Liver (tissue), 9 donors: ENCODE data around the gene MAT2A. TPM values are rescaled to one million over a fixed set of nuclear protein-coding genes. Genes with fewer than 3 reads are reported as not detected.

Source experiments
- DNase-seq: peaks from one replicate; pipeline ENCODE4 v3.0.0-alpha.2; 2017; ENCODE audit warnings: low spot score
- H3K27ac ChIP-seq, 2 donors: one replicate each; pipeline ENCODE4 v1.7.0; 2013; ENCODE audit warnings: inconsistent platforms in 2 of 2, low read length in 2 of 2, control low read depth in 1 of 2, low read depth in 1 of 2, mild to moderate bottlenecking in 1 of 2
- H3K27me3 ChIP-seq, 4 donors: one replicate each; pipeline versions ENCODE4 v1.6.1 to v1.7.0; 2013; ENCODE audit warnings: low read length in 3 of 4, inconsistent platforms in 1 of 4, mild to moderate bottlenecking in 1 of 4, moderate library complexity in 1 of 4; ENCODE audit not compliant: control insufficient read depth in 4 of 4, insufficient read depth in 4 of 4
- H3K36me3 ChIP-seq, 4 donors: one replicate each; pipeline versions ENCODE4 v1.6.1 to v1.7.0; 2013; ENCODE audit warnings: low read length in 3 of 4, mild to moderate bottlenecking in 3 of 4, low read depth in 1 of 4, moderate library complexity in 1 of 4; ENCODE audit not compliant: control insufficient read depth in 4 of 4, insufficient read depth in 3 of 4
- H3K4me1 ChIP-seq, 4 donors: one replicate each; pipeline versions ENCODE4 v1.6.1 to v1.7.0; 2013; ENCODE audit warnings: low read length in 3 of 4, mild to moderate bottlenecking in 3 of 4, moderate library complexity in 1 of 4; ENCODE audit not compliant: control insufficient read depth in 4 of 4, insufficient read depth in 4 of 4
- H3K4me3 ChIP-seq, 3 donors: one replicate each; pipeline versions ENCODE4 v1.6.1 to v1.7.0; 2013; ENCODE audit warnings: low read length in 3 of 3, control low read depth in 1 of 3, low read depth in 1 of 3, mild to moderate bottlenecking in 1 of 3
- H3K9ac ChIP-seq, 2 donors: one replicate each; pipeline ENCODE4 v1.7.0; 2013; ENCODE audit warnings: low read length in 2 of 2, mild to moderate bottlenecking in 2 of 2, moderate library complexity in 2 of 2, control low read depth in 1 of 2, low read depth in 1 of 2
- H3K9me3 ChIP-seq, 4 donors: one replicate each; pipeline versions ENCODE4 v1.6.1 to v1.7.0; 2013; ENCODE audit warnings: low read length in 3 of 4; ENCODE audit not compliant: control insufficient read depth in 4 of 4
- ATF3 ChIP-seq: IDR thresholded peaks from 2 replicates; pipeline ENCODE4 v1.6.1; 2016; ENCODE audit warnings: antibody characterized with exemption
- FOXA1 ChIP-seq: IDR thresholded peaks from 2 replicates; pipeline ENCODE4 v1.6.1; 2016; ENCODE audit warnings: antibody characterized with exemption
- FOXA2 ChIP-seq: IDR thresholded peaks from 2 replicates; pipeline ENCODE4 v1.6.1; 2016; ENCODE audit warnings: antibody characterized with exemption
- GABPA ChIP-seq, 2 donors: IDR thresholded peaks in 1 of 2; conservative IDR thresholded peaks in 1 of 2; 2 replicates each; pipeline ENCODE4 v1.6.1; 2016; ENCODE audit warnings: antibody characterized with exemption in 2 of 2, mild to moderate bottlenecking in 1 of 2, moderate library complexity in 1 of 2
- HNF4A ChIP-seq, 2 donors: conservative IDR thresholded peaks; 2 replicates each; pipeline ENCODE4 v1.6.1; 2016; ENCODE audit warnings: antibody characterized with exemption in 2 of 2, mild to moderate bottlenecking in 2 of 2
- HNF4G ChIP-seq: IDR thresholded peaks from 2 replicates; pipeline ENCODE4 v1.6.1; 2016; ENCODE audit warnings: antibody characterized with exemption
- JUND ChIP-seq, 2 donors: IDR thresholded peaks; 2 replicates each; pipeline ENCODE4 v1.6.1; 2016; ENCODE audit warnings: antibody characterized with exemption in 2 of 2
- MAX ChIP-seq: IDR thresholded peaks from 2 replicates; pipeline ENCODE4 v1.6.1; 2016; ENCODE audit warnings: antibody characterized with exemption
- NR2F2 ChIP-seq: IDR thresholded peaks from 2 replicates; pipeline ENCODE4 v1.6.1; 2016; ENCODE audit warnings: antibody characterized with exemption
- RAD21 ChIP-seq, 2 donors: IDR thresholded peaks; 2 replicates each; pipeline ENCODE4 v1.6.1; 2016; ENCODE audit warnings: antibody characterized with exemption in 2 of 2, mild to moderate bottlenecking in 2 of 2
- RXRA ChIP-seq, 2 donors: IDR thresholded peaks; 2 replicates each; pipeline ENCODE4 v1.6.1; 2017 to 2018; ENCODE audit warnings: antibody characterized with exemption in 2 of 2, mild to moderate bottlenecking in 1 of 2
- SP1 ChIP-seq: IDR thresholded peaks from 2 replicates; pipeline ENCODE4 v1.6.1; 2018; ENCODE audit warnings: antibody characterized with exemption, mild to moderate bottlenecking
- YY1 ChIP-seq: IDR thresholded peaks from 2 replicates; pipeline ENCODE4 v1.6.1; 2016; ENCODE audit warnings: antibody characterized with exemption, mild to moderate bottlenecking
- WGBS: extraction: QIAGEN DNeasy Blood & Tissue Kit; methylation state at CpG from one replicate; pipeline ENCODE4 v1.1.7; 2013; 5-methylcytosine and 5-hydroxymethylcytosine counted together
- polyA plus RNA-seq, 2 donors: library from polyadenylated mRNA; stranded (reverse) in 1 of 2; unstranded in 1 of 2; fragments of 200-250 nt in 1 of 2; fragments of >200 nt in 1 of 2; fragmentation: Nextera tagmentation in 1 of 2; extraction: Ambion mirVana in 1 of 2; gene quantifications; one replicate each; pipeline versions ENCODE4 v1.2.1 to v1.2.3, GENCODE V29; 2013 to 2015
- total RNA-seq, 2 donors: library from RNA; depleted of rRNA; stranded (reverse); fragments of >200 nt; gene quantifications; one replicate each; pipeline ENCODE4 v1.2.3, GENCODE V29; 2014
- TF ChIP-seq, protein P1 (sequence below): IDR thresholded peaks from 2 replicates; pipeline ENCODE4 v1.6.1; 2016; ENCODE audit warnings: antibody characterized with exemption
- TF ChIP-seq, protein P2 (sequence below): fragments of 150-350 bp; IDR thresholded peaks from 2 replicates; pipeline ENCODE4 v1.5.1; 2017; ENCODE audit warnings: improper control_type of control experiment, low read depth, low read length; ENCODE audit not compliant: missing input control
- donor health status: healthy.
- donor health status: healthy.
- donor health status: healthy.
- donor health status: healthy.
- donor health status: healthy.

MAT2A gene
- total and polyA plus RNA-seq, 4 donors, result 48.3 to 104 (median 79.9) TPM

GRCh38 chr2:85577386-85578242 lies 38.6 kb downstream of the MAT2A start, which contains the start of gene VAMP8:
Gene VAMP8 (plus strand): TSS chr2:85577586. CDS start chr2:85577647, 61 bp downstream.
- peaks cover 5 to 22% (median 13%) of the 10 kb centered on the region in 4 donors for H3K4me1 ChIP-seq
- no peaks in the 10 kb centered on the region for H3K27me3 ChIP-seq
- no peaks in the 10 kb centered on the region for H3K9me3 ChIP-seq
- 6% methylated on average over 19 of the region's 19 CpGs for WGBS
- TF ChIP-seq, protein P1, sequence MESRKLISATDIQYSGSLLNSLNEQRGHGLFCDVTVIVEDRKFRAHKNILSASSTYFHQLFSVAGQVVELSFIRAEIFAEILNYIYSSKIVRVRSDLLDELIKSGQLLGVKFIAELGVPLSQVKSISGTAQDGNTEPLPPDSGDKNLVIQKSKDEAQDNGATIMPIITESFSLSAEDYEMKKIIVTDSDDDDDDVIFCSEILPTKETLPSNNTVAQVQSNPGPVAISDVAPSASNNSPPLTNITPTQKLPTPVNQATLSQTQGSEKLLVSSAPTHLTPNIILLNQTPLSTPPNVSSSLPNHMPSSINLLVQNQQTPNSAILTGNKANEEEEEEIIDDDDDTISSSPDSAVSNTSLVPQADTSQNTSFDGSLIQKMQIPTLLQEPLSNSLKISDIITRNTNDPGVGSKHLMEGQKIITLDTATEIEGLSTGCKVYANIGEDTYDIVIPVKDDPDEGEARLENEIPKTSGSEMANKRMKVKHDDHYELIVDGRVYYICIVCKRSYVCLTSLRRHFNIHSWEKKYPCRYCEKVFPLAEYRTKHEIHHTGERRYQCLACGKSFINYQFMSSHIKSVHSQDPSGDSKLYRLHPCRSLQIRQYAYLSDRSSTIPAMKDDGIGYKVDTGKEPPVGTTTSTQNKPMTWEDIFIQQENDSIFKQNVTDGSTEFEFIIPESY, result no peak
- TF ChIP-seq ATF3 (no peak), RXRA (IDR thresholded peaks at IDR 0.05) (peak in 1 of 2 donors; percentile 4), HNF4A (conservative IDR thresholded peaks at IDR 0.05) (peak in 1 of 2 donors; percentile 15), SP1 (no peak), NR2F2 (no peak), GABPA (IDR thresholded peaks at IDR 0.05 in 1 of 2, conservative IDR thresholded peaks at IDR 0.05 in 1 of 2) (no peak), YY1 (peak; percentile 37), RAD21 (IDR thresholded peaks at IDR 0.05) (peak in 1 of 2 donors; percentile 17)
- H3K4me3 ChIP-seq, result peak within 1 kb of the TSS; percentile 70 to 89 (median 87)
- H3K36me3 ChIP-seq, result peaks cover 0 to 7% (median 2%) of the 10 kb centered on the region in 4 donors
- peak within 1 kb of the TSS; percentile 87 to 91 for H3K27ac ChIP-seq
- peak within 1 kb of the TSS; percentile 92 to 94 for H3K9ac ChIP-seq
- DNase-seq, result peak; percentile 61

DNA sequence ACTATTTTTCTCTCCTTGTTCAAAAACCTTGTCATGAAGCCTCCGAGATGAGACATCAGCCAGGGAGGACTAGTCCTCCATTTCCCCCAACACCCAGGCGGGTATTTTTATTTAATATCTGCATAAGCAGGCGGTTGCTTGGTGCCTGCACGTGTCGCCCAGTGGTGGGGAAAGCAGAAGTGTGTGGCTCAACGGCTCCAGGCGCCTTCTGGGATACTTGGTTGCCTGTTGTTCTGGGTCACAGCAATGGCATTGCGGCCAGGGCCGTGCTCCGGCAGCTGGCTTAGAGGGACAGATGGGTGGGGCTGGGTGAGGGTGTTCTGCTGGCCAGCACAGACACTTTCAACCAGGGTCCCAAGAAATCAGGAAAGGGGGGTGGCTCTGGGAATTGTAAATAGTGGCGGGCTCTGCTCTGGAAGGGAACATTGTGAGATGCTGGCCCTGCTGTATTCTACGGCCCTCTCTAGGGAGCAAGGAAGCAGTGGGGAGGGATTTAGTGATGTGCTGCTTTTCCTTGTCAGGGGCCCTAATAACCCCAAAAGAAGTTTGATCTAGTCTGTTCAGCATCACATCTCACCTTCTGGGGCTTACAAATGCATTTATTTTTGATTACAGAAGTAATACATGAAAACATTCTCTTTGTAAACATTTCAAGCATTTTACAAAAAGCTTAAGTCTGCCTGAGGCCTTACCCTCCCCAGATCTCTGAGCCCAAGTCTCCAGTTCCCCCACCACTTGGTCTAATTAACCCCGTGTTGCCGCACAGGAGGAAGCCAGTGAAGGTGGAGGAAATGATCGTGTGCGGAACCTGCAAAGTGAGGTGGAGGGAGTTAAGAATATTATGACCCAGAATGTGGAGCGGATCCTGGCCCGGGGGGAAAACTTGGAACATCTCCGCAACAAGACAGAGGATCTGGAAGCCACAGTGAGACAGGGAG lies 39.5 kb downstream of the MAT2A start:
- Histone ChIP-seq H3K9ac (peak overlapping the region; percentile 92 to 94), H3K27ac (peak overlapping the region; percentile 87 to 91)
- 40% methylated on average over 19 of the region's 19 CpGs for WGBS

DNA sequence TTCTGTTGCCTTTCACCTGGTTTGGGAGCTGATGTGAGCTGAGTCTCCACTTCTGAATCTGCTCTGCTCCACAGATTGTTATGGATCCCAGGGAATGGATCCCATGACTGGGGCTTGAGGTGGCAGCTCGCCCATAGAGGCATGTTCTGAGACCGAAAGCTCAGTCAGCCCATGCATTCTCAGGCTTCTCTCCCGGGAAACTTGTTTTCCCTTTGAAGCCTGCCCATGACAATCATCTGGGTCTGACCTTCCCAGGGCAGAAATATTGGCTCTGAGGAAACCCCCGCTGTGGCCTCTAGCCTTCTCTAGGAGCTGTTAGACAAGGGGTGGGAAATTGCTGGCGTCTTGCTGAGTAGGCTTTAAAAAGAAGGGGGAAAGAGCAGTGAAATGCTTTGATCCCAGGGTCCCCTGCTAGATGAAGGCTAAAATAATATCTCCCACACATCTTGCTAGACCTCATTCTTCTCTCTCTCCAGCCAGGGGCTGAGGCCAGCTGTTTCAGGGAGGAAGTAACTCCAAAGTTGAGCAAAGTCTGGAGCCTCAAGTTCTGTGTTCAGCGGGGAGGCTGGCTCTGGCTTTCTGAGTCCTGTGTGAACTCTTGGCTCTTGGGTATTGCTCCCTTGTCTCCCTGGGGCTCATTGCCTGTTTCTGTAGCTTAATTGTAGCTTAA lies 40.4 kb downstream of the MAT2A start:
- Histone ChIP-seq H3K4me3 (no peak overlapping the region), H3K36me3 (peaks cover 0 to 7% (median 2%) of the 10 kb centered on the region in 4 donors), H3K27me3 (no peaks in the 10 kb centered on the region), H3K4me1 (peaks cover 5 to 33% (median 20%) of the 10 kb centered on the region in 4 donors), H3K9ac (peak overlapping the region in 1 of 2 donors; percentile 21), H3K9me3 (no peaks in the 10 kb centered on the region), H3K27ac (peak overlapping the region; percentile 87 to 91)
- DNase-seq, result no peak
- 69% methylated on average over 6 of the region's 6 CpGs for WGBS
- TF ChIP-seq, protein P2, sequence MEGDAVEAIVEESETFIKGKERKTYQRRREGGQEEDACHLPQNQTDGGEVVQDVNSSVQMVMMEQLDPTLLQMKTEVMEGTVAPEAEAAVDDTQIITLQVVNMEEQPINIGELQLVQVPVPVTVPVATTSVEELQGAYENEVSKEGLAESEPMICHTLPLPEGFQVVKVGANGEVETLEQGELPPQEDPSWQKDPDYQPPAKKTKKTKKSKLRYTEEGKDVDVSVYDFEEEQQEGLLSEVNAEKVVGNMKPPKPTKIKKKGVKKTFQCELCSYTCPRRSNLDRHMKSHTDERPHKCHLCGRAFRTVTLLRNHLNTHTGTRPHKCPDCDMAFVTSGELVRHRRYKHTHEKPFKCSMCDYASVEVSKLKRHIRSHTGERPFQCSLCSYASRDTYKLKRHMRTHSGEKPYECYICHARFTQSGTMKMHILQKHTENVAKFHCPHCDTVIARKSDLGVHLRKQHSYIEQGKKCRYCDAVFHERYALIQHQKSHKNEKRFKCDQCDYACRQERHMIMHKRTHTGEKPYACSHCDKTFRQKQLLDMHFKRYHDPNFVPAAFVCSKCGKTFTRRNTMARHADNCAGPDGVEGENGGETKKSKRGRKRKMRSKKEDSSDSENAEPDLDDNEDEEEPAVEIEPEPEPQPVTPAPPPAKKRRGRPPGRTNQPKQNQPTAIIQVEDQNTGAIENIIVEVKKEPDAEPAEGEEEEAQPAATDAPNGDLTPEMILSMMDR, result no peak
- TF ChIP-seq HNF4G, result no peak
- TF ChIP-seq JUND (IDR thresholded peaks at IDR 0.05), result no peak
- no peak for TF ChIP-seq RAD21 (IDR thresholded peaks at IDR 0.05)
- TF ChIP-seq FOXA1, result no peak
- TF ChIP-seq HNF4A (conservative IDR thresholded peaks at IDR 0.05), result no peak
- no peak for TF ChIP-seq FOXA2
- TF ChIP-seq NR2F2, result no peak
- no peak for TF ChIP-seq GABPA (IDR thresholded peaks at IDR 0.05 in 1 of 2, conservative IDR thresholded peaks at IDR 0.05 in 1 of 2)
- no peak for TF ChIP-seq YY1
- no peak for TF ChIP-seq ATF3
- no peak for TF ChIP-seq MAX
- TF ChIP-seq, protein P1, result no peak

More for the DNA sequence above, 39.5 kb downstream of the MAT2A start:
- peak overlapping the region; percentile 70 to 89 (median 87) for H3K4me3 ChIP-seq
- H3K27me3 ChIP-seq, result no peaks in the 10 kb centered on the region
- peaks cover 0 to 7% (median 2%) of the 10 kb centered on the region in 4 donors for H3K36me3 ChIP-seq
- H3K4me1 ChIP-seq, result peaks cover 5 to 26% (median 14%) of the 10 kb centered on the region in 4 donors
- peak in 1 of 2 donors; percentile 0 for TF ChIP-seq RAD21 (IDR thresholded peaks at IDR 0.05)
- no peak for TF ChIP-seq FOXA2
- no peak for DNase-seq
- no peaks in the 10 kb centered on the region for H3K9me3 ChIP-seq
